Esophagus (tissue), 2 donors: ENCODE results near the gene TMEM259. TPM values are rescaled to one million over a fixed set of nuclear protein-coding genes. Genes with fewer than 3 reads are reported as not detected.

Experiments used
- polyA plus RNA-seq, 2 donors: library from polyadenylated mRNA; stranded (reverse); fragments of 200-250 nt; gene quantifications; one replicate each; pipeline ENCODE4 v1.2.3, GENCODE V29; 2013
- donor health status: healthy with polysubstance abuse.
- donor health status: Bipolar disorder and iron deficiency.

Gene TMEM259
- polyA plus RNA-seq, 2 donors = 142 to 238 TPM

Other genes starting within 250 kb of the TMEM259 start
- gene PTBP1, start 223.7 kb downstream of the TMEM259 start, polyA plus RNA-seq = 10 to 100 TPM; 90.6 to 98.3 TPM
- gene PLPPR3, start 199.2 kb downstream of the TMEM259 start, polyA plus RNA-seq = not detected
- gene AZU1, start 193.3 kb downstream of the TMEM259 start, polyA plus RNA-seq = not detected
- gene PRTN3, start 180.1 kb downstream of the TMEM259 start, polyA plus RNA-seq = not detected
- gene ELANE, start 168.8 kb downstream of the TMEM259 start, polyA plus RNA-seq = under 1 TPM; 0.24 to 0.68 TPM
- 10 to 100 TPM; 32.6 to 95.2 TPM for gene CFD, start 161.5 kb downstream of the TMEM259 start, polyA plus RNA-seq
- gene MED16, start 127.9 kb downstream of the TMEM259 start, polyA plus RNA-seq = 10 to 100 TPM; 33.0 to 46.2 TPM
- gene RNU6-9, start 127.6 kb downstream of the TMEM259 start, polyA plus RNA-seq = not detected
- gene R3HDM4, start 107.9 kb downstream of the TMEM259 start, polyA plus RNA-seq = 10 to 100 TPM; 66.1 to 84.8 TPM
- gene KISS1R, start 103.8 kb downstream of the TMEM259 start, polyA plus RNA-seq = under 1 TPM in 1 of 2 donors, not detected in 1; 0.01 TPM
- 1 to 10 TPM; 1.3 to 5.2 TPM for gene ARID3A, start 95.1 kb downstream of the TMEM259 start, polyA plus RNA-seq
- 10 to 100 TPM; 36.2 to 44.8 TPM for gene WDR18, start 36.8 kb downstream of the TMEM259 start, polyA plus RNA-seq
- under 1 TPM; 0.01 to 0.04 TPM for gene GRIN3B, start 20.7 kb downstream of the TMEM259 start, polyA plus RNA-seq
- not detected for gene RNU6-2, start 399 bp upstream of the TMEM259 start, polyA plus RNA-seq
- 100 to 1,000 TPM in 1 of 2 donors, 10 to 100 TPM in 1; 84.4 to 106 TPM for gene CNN2, start 5.5 kb upstream of the TMEM259 start, polyA plus RNA-seq
- gene ABCA7, start 19.0 kb upstream of the TMEM259 start, polyA plus RNA-seq = 10 to 100 TPM; 11.4 to 26.4 TPM
- 10 to 100 TPM in 1 of 2 donors, 1 to 10 TPM in 1; 8.9 to 17.7 TPM for gene ARHGAP45, start 46.0 kb upstream of the TMEM259 start, polyA plus RNA-seq
- 100 to 1,000 TPM in 1 of 2 donors, 10 to 100 TPM in 1; 77.9 to 162 TPM for gene POLR2E, start 74.3 kb upstream of the TMEM259 start, polyA plus RNA-seq
- gene GPX4, start 82.9 kb upstream of the TMEM259 start, polyA plus RNA-seq = 100 to 1,000 TPM; 271 to 294 TPM
- 10 to 100 TPM; 43.1 to 56.5 TPM for gene SBNO2, start 153.1 kb upstream of the TMEM259 start, polyA plus RNA-seq
- 10 to 100 TPM; 38.8 to 61.4 TPM for gene STK11, start 184.7 kb upstream of the TMEM259 start, polyA plus RNA-seq
- gene CBARP, start 216.9 kb upstream of the TMEM259 start, polyA plus RNA-seq = 1 to 10 TPM in 1 of 2 donors, under 1 TPM in 1; 0.95 to 1.3 TPM
- gene ATP5F1D, start 220.6 kb upstream of the TMEM259 start, polyA plus RNA-seq = 100 to 1,000 TPM; 234 to 289 TPM
- 10 to 100 TPM; 36.4 to 38.7 TPM for gene MIDN, start 227.5 kb upstream of the TMEM259 start, polyA plus RNA-seq
- 100 to 1,000 TPM; 231 to 265 TPM for gene CIRBP, start 248.2 kb upstream of the TMEM259 start, polyA plus RNA-seq